Endothelial cell of umbilical vein (primary cell): Measurements from ENCODE around the gene TCF20.

ENCODE experiments used
- CTCF ChIP-seq, 2 donors: IDR thresholded peaks; 1 replicate in 1 of 2; 2 replicates in 1 of 2; pipeline ENCODE4 v1.5.1; 2011; ENCODE audit warnings: low read length in 2 of 2, mild to moderate bottlenecking in 2 of 2, moderate library complexity in 2 of 2, control low read depth in 1 of 2, inconsistent platforms in 1 of 2, low read depth in 1 of 2; ENCODE audit not compliant: insufficient read depth in 1 of 2; ENCODE audit errors: extremely low read depth in 1 of 2
- FOS ChIP-seq: IDR thresholded peaks from 2 replicates; pipeline ENCODE4 v1.6.1; 2011; ENCODE audit warnings: mild to moderate bottlenecking, low read length, moderate library complexity, borderline replicate concordance; ENCODE audit not compliant: insufficient read depth
- GATA2 ChIP-seq: IDR thresholded peaks from 2 replicates; pipeline ENCODE4 v1.7.0; 2011; ENCODE audit warnings: low read depth, mild to moderate bottlenecking, moderate library complexity, mixed read lengths, low read length; ENCODE audit not compliant: insufficient read length, insufficient read depth
- POLR2AphosphoS5 ChIP-seq: IDR thresholded peaks from 2 replicates; pipeline ENCODE4 v1.6.1; 2012; ENCODE audit warnings: low read depth, mild to moderate bottlenecking, control low read depth, low read length, moderate library complexity; ENCODE audit not compliant: insufficient read depth

GRCh38 chr22:42270510-42271190 is at the start of gene TCF20:
- TF ChIP-seq CTCF (IDR thresholded peaks at IDR 0.05; ENCODE audit: extremely low read depth in 1 of 2, insufficient read depth in 1 of 2, low read depth in 1 of 2, low read length in 2 of 2) (no peak), POLR2AphosphoS5 (no peak), FOS (no peak), GATA2 (no peak)
